Measurements from ENCODE around the gene C22orf39. TPM values are rescaled to one million over a fixed set of nuclear protein-coding genes. Genes with fewer than 3 reads are reported as not detected.

Gene C22orf39
- total RNA-seq, 4 donors from 2014 or later: 26.6 to 50.7 (median 39.4) TPM

DNA sequence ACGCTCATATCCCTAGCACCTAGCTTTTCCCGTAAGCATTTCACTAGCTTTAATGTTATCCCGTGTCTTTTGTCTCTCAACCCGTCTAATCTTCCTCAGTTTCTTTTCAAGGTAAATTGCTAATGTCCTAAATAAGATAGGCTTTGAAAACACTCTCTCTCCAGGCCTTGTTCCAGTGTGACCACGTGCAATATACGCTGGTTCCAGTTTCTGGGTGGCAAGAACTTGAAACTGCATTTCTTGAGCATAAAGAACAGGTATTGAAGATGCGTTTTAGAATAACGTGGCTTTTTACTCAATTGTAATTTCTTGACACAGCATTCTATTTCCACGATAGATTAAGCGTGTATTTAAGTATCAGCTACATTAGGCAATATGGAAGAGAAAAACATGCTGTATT lies 33.3 kb upstream of the C22orf39 start:
- in situ Hi-C loops (cut with MboI; ENCODE audit: low pct_ligation_motif_present in 1 of 4, low pct_unique_long_range_greater_than_20kb in 1 of 4, low sequenced_read_pairs in 3 of 4) (no loop called here), intact Hi-C loops (cut with DNase I; ENCODE audit: low total_unique reads) (no loop called here)
- no peaks in the 10 kb centered on the region for H3K36me3 ChIP-seq
- H3K9me3 ChIP-seq: no peaks in the 10 kb centered on the region
- no peak overlapping the region for H3K27ac ChIP-seq
- no peak overlapping the region for H3K4me3 ChIP-seq
- TF ChIP-seq POLR2AphosphoS5 (IDR thresholded peaks at IDR 0.05) (no peak), EP300 (IDR thresholded peaks at IDR 0.05; ENCODE audit: low read depth) (no peak), CTCF (IDR thresholded peaks at IDR 0.05) (no peak), POLR2A (IDR thresholded peaks at IDR 0.05) (no peak)
- no peaks in the 10 kb centered on the region for H3K27me3 ChIP-seq
- WGBS, 2 donors (ENCODE audit: low coverage in 1 of 2): 57 to 75% methylated on average over 10 of the region's 10 CpGs
- peaks cover 16 to 22% (median 21%) of the 10 kb centered on the region in 4 donors for H3K4me1 ChIP-seq
- DNase-seq: no peak

DNA sequence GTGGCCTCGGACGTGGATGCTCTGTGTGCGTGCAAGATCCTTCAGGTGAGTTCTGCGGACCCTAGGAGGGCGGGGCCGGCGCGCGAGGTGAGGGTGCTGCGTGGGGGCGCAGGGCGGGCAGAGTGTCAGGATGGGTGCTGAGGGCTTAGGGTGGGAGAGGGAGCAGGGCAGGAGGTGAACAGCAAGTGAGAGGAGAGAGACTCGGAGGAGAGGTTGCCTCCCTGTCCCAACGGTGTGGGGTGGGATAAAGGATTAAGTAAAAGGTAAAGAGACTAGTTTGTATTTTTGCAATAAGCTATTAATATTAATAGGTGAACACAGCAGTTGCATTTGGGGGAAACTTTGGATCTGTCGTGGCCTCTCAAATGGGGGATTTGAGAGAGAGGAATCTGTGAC lies 32.7 kb upstream of the C22orf39 start:
- WGBS, 2 donors (ENCODE audit: low coverage in 1 of 2): 1 to 29% methylated on average over 1 to 15 of the region's 15 CpGs
- Histone ChIP-seq H3K9me3 (no peaks in the 10 kb centered on the region), H3K27me3 (no peaks in the 10 kb centered on the region), H3K4me3 (peak overlapping the region in 3 of 4 donors; percentile 67 to 74 (median 72)), H3K36me3 (no peaks in the 10 kb centered on the region), H3K27ac (no peak overlapping the region), H3K4me1 (peaks cover 16 to 22% (median 21%) of the 10 kb centered on the region in 4 donors)
- TF ChIP-seq CTCF (IDR thresholded peaks at IDR 0.05) (no peak), POLR2A (IDR thresholded peaks at IDR 0.05) (no peak), EP300 (IDR thresholded peaks at IDR 0.05; ENCODE audit: low read depth) (no peak), POLR2AphosphoS5 (IDR thresholded peaks at IDR 0.05) (no peak)
- in situ Hi-C loops (cut with MboI; ENCODE audit: low pct_ligation_motif_present in 1 of 4, low pct_unique_long_range_greater_than_20kb in 1 of 4, low sequenced_read_pairs in 3 of 4): no loop called here
- intact Hi-C loops (cut with DNase I; ENCODE audit: low total_unique reads): no loop called here
- no peak for DNase-seq

DNA sequence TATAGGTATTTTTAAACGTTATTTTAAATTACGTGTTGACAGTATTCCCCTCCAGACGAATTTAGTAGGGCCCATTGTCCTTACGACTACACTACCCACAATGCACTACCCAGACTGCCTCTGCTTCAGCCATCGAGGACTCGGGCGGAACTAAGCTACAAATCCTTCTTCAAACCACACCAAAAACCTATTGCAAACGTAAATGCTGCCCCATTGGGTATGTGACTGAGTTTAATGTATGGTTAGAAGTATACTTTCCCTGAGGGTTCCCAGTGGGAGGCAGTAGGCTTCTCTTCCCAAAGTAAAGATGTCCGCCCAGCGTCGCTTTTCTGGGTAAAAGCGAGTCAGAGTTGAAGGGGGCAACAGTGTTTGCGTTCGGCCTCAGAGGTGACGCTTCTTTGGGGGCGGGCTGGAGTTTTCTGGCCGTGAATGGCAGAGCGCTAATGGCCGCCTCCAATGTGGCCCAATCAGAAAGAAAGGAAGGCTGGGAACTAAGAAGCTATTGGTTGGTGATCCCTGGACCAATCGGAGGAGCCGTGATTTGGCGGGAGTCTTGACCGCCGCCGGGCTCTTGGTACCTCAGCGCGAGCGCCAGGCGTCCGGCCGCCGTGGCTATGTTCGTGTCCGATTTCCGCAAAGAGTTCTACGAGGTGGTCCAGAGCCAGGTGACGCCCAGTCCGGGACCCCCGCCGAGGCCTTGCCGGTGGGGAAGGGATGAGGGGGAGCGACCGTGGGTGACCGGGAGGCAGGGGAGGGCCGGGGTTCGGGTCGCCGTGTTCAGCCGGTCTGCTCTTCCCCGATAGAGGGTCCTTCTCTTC lies 32.1 kb upstream of the C22orf39 start, which contains the start of gene CDC45:
TSS of gene CDC45 (plus strand) at position 566 of the 818 bp plus-strand sequence. CDS start at position 615, 49 bp downstream.
- Histone ChIP-seq H3K9me3 (no peaks in the 10 kb centered on the region), H3K4me3 (peak within 1 kb of the TSS; percentile 67 to 87 (median 73)), H3K27me3 (no peaks in the 10 kb centered on the region), H3K27ac (peak within 1 kb of the TSS; percentile 86 to 96 (median 90)), H3K36me3 (no peaks in the 10 kb centered on the region), H3K4me1 (peaks cover 16 to 22% (median 21%) of the 10 kb centered on the region in 4 donors)
- WGBS, 2 donors (ENCODE audit: low coverage in 1 of 2): 0% methylated on average over 14 to 49 of the region's 50 CpGs
- in situ Hi-C loops (cut with MboI; ENCODE audit: low pct_ligation_motif_present in 1 of 4, low pct_unique_long_range_greater_than_20kb in 1 of 4, low sequenced_read_pairs in 3 of 4): no loop called here
- TF ChIP-seq CTCF (IDR thresholded peaks at IDR 0.05): no peak
- no peak for TF ChIP-seq POLR2A (IDR thresholded peaks at IDR 0.05)
- TF ChIP-seq EP300 (IDR thresholded peaks at IDR 0.05; ENCODE audit: low read depth): no peak
- DNase-seq: peak; percentile 97
- intact Hi-C loops (cut with DNase I; ENCODE audit: low total_unique reads): no loop called here

GRCh38 chr22:19478901-19479354 lies 31.4 kb upstream of the C22orf39 start, which contains the start of gene UFD1:
Gene UFD1, minus strand, starts transcription at chr22:19479193. Its CDS starts 108 bp downstream, at chr22:19479085.
- in situ Hi-C loops (cut with MboI; ENCODE audit: low pct_ligation_motif_present in 1 of 4, low pct_unique_long_range_greater_than_20kb in 1 of 4, low sequenced_read_pairs in 3 of 4) (no loop called here), intact Hi-C loops (cut with DNase I; ENCODE audit: low total_unique reads) (no loop called here)
- Histone ChIP-seq H3K4me1 (peaks cover 16 to 22% (median 21%) of the 10 kb centered on the region in 4 donors), H3K27ac (peak within 1 kb of the TSS; percentile 86 to 96 (median 90)), H3K4me3 (peak within 1 kb of the TSS; percentile 67 to 87 (median 73)), H3K36me3 (no peaks in the 10 kb centered on the region), H3K27me3 (no peaks in the 10 kb centered on the region), H3K9me3 (no peaks in the 10 kb centered on the region)
- DNase-seq: peak; percentile 86
- TF ChIP-seq EP300 (IDR thresholded peaks at IDR 0.05; ENCODE audit: low read depth) (no peak), CTCF (IDR thresholded peaks at IDR 0.05) (no peak), POLR2A (IDR thresholded peaks at IDR 0.05) (peak; percentile 58), POLR2AphosphoS5 (IDR thresholded peaks at IDR 0.05) (peak; percentile 53 to 83 (median 74))
- WGBS, 2 donors (ENCODE audit: low coverage in 1 of 2): 0 to 1% methylated on average over 1 to 18 of the region's 42 CpGs
